ENCODE results near the gene URAD.

URAD gene

GRCh38 chr13:27954406-27954851 lies 34.1 kb downstream of the URAD start:
- peak in 2 of 3 donors; percentile 37 to 61 for DNase-seq

GRCh38 chr13:27953676-27954405 lies 34.7 kb downstream of the URAD start:
- peak; percentile 85 to 95 (median 89) for DNase-seq

- peak in 2 of 3 donors; percentile 37 to 41 for DNase-seq
Measured at GRCh38 chr13:27952876-27953675, 35.4 kb downstream of the URAD start.

- no peak for DNase-seq
Measured at GRCh38 chr13:27942972-27943371, 45.5 kb downstream of the URAD start.

GRCh38 chr13:27933580-27934328 lies 54.7 kb downstream of the URAD start:
- no peak for DNase-seq

- no peak for DNase-seq
Measured at GRCh38 chr13:27933118-27933517, 55.4 kb downstream of the URAD start.

GRCh38 chr13:27929868-27930267 lies 58.6 kb downstream of the URAD start:
- no peak for DNase-seq

GRCh38 chr13:27928805-27929753 lies 59.4 kb downstream of the URAD start:
- DNase-seq, result no peak

- DNase-seq, result no peak
Measured at GRCh38 chr13:27928353-27928804, 60.1 kb downstream of the URAD start.
